ENCODE measurements around the gene PPP3R1.

DNA sequence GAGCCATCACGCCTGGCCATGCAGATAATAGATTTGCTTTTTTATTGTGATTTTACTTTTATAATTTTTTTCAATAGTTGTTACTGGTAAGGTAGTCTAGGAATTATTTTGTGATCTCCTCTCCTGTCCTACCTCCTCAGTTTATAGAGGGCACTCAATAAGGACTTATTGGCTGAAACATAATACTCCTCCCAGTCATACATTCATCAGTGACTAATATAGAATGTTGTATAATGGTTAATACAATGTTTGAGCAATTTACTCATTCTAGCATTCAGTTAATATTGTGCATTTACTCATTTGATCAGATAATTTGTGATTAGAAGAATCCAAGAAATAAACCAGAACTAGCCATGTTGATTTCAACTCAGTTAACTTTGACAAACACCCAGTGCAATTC is 25.8 kb upstream of the PPP3R1 start:
- TF ChIP-seq, protein P1, sequence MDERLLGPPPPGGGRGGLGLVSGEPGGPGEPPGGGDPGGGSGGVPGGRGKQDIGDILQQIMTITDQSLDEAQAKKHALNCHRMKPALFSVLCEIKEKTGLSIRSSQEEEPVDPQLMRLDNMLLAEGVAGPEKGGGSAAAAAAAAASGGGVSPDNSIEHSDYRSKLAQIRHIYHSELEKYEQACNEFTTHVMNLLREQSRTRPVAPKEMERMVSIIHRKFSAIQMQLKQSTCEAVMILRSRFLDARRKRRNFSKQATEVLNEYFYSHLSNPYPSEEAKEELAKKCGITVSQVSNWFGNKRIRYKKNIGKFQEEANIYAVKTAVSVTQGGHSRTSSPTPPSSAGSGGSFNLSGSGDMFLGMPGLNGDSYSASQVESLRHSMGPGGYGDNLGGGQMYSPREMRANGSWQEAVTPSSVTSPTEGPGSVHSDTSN (CRISPR knock-in tag; IDR thresholded peaks at IDR 0.05; ENCODE audit: low read depth): no peak
- TF ChIP-seq, protein P1 (tag; conservative IDR thresholded peaks at IDR 0.05; ENCODE audit: low read depth): no peak
- TF ChIP-seq HDAC2 (IDR thresholded peaks at IDR 0.05) (no peak), MEF2A (IDR thresholded peaks at IDR 0.05; ENCODE audit: control insufficient read depth, low read depth, low read length) (no peak), ZNF41 (CRISPR knock-in tag; conservative IDR thresholded peaks at IDR 0.05) (no peak), RBM14 (IDR thresholded peaks at IDR 0.05; ENCODE audit: borderline replicate concordance, insufficient read depth, low read depth, low read length) (no peak), ZNF121 (CRISPR knock-in tag; conservative IDR thresholded peaks at IDR 0.05) (no peak), RFX5 (IDR thresholded peaks at IDR 0.05; ENCODE audit: low read depth, low read length) (no peak), ZNF263 (CRISPR knock-in tag; IDR thresholded peaks at IDR 0.05; ENCODE audit: borderline replicate concordance) (no peak)
- TF ChIP-seq, protein P2, sequence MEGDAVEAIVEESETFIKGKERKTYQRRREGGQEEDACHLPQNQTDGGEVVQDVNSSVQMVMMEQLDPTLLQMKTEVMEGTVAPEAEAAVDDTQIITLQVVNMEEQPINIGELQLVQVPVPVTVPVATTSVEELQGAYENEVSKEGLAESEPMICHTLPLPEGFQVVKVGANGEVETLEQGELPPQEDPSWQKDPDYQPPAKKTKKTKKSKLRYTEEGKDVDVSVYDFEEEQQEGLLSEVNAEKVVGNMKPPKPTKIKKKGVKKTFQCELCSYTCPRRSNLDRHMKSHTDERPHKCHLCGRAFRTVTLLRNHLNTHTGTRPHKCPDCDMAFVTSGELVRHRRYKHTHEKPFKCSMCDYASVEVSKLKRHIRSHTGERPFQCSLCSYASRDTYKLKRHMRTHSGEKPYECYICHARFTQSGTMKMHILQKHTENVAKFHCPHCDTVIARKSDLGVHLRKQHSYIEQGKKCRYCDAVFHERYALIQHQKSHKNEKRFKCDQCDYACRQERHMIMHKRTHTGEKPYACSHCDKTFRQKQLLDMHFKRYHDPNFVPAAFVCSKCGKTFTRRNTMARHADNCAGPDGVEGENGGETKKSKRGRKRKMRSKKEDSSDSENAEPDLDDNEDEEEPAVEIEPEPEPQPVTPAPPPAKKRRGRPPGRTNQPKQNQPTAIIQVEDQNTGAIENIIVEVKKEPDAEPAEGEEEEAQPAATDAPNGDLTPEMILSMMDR (IDR thresholded peaks at IDR 0.05 in 2 of 3, conservative IDR thresholded peaks at IDR 0.05 in 1 of 3; ENCODE audit: insufficient read depth in 2 of 3, low read depth in 1 of 3, low read length in 3 of 3): no peak
- TF ChIP-seq, protein P3, sequence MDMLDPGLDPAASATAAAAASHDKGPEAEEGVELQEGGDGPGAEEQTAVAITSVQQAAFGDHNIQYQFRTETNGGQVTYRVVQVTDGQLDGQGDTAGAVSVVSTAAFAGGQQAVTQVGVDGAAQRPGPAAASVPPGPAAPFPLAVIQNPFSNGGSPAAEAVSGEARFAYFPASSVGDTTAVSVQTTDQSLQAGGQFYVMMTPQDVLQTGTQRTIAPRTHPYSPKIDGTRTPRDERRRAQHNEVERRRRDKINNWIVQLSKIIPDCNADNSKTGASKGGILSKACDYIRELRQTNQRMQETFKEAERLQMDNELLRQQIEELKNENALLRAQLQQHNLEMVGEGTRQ (CRISPR knock-in tag; IDR thresholded peaks at IDR 0.05): no peak

Measured in K562 (cell line).